ENCODE results near the gene TARS3.

DNA sequence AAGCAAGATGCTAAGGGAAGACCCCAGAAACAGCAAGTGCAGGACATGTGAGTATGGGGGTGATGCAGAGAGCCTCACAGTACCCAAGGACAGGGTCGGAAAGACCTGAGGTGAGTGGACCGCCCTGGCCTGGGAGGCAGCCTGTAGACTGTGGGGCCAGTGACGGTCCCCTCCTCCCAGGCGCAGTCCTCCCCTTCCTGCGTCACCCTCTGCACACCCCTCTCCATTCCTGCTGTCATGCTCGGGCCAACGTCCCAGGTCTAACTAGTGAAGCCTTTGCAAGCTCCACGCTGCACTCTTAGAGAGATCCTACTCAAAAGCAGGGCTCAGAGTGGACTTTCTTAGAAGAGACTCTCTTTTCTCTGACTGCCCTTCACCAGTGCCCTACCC, 113.7 kb downstream of the TARS3 start:
- TF ChIP-seq, protein P1, sequence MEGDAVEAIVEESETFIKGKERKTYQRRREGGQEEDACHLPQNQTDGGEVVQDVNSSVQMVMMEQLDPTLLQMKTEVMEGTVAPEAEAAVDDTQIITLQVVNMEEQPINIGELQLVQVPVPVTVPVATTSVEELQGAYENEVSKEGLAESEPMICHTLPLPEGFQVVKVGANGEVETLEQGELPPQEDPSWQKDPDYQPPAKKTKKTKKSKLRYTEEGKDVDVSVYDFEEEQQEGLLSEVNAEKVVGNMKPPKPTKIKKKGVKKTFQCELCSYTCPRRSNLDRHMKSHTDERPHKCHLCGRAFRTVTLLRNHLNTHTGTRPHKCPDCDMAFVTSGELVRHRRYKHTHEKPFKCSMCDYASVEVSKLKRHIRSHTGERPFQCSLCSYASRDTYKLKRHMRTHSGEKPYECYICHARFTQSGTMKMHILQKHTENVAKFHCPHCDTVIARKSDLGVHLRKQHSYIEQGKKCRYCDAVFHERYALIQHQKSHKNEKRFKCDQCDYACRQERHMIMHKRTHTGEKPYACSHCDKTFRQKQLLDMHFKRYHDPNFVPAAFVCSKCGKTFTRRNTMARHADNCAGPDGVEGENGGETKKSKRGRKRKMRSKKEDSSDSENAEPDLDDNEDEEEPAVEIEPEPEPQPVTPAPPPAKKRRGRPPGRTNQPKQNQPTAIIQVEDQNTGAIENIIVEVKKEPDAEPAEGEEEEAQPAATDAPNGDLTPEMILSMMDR (conservative IDR thresholded peaks at IDR 0.05 in 1 of 2, IDR thresholded peaks at IDR 0.05 in 1 of 2; ENCODE audit: extremely low read depth in 1 of 2, insufficient read depth in 1 of 2, low read depth in 1 of 2, low read length in 2 of 2) = no peak
- no peak for TF ChIP-seq EZH2 (IDR thresholded peaks at IDR 0.05; ENCODE audit: borderline replicate concordance, low read length)
